IMR-90 (cell line): ENCODE results near the gene CEP63. TPM values are rescaled to one million over a fixed set of nuclear protein-coding genes. Genes with fewer than 3 reads are reported as not detected.

Experiments used
- ATAC-seq: fragments of 200-7000 bp; cut with Tn5 transposase; 2 replicates; pipeline ENCODE4 v1.9.1; 2020; ENCODE audit warnings: low read depth, mild to moderate bottlenecking, moderate library complexity
- BruUV-seq: library from RNA; stranded (reverse); fragments of 400-500 nt; replicated peaks from 2 replicates; lab custom pipeline; 2021; lab: Mats Ljungman, UMichigan
- CTCF ChIA-PET: fragments of 300-600 bp; formaldehyde crosslinking; extraction: SDS; loops from one replicate; lab custom pipeline; 2021; ENCODE audit warnings: antibody characterized with exemption; lab: Yijun Ruan, JAX
- POLR2A ChIA-PET: fragments of 300-600 bp; sonication (Branson Sonifier 250); formaldehyde crosslinking; loops from one replicate; lab custom pipeline; 2022; ENCODE audit warnings: antibody characterized with exemption; ENCODE audit not compliant: unreplicated experiment; lab: Charles Lee
- DNase-seq: peaks from one replicate; pipeline ENCODE4 v3.0.0; 2013
- H2AFZ ChIP-seq: replicated peaks from 2 replicates; pipeline ENCODE3; 2013; ENCODE audit warnings: low read length, mild to moderate bottlenecking; ENCODE audit not compliant: poor library complexity
- H2AK5ac ChIP-seq: 2 replicates; pipeline ENCODE4 v1.6.1; 2013; ENCODE audit warnings: low read depth, low read length, inconsistent platforms
- H2AK9ac ChIP-seq: replicated peaks from 2 replicates; pipeline ENCODE3; 2013; ENCODE audit warnings: mild to moderate bottlenecking, low read depth, low read length, moderate library complexity; ENCODE audit not compliant: poor library complexity
- H2BK120ac ChIP-seq: 2 replicates; pipeline ENCODE4 v1.6.1; 2013; ENCODE audit warnings: low read depth, low read length, inconsistent platforms
- H2BK15ac ChIP-seq: 3 replicates; pipeline ENCODE4 v1.6.1; 2013; ENCODE audit warnings: low read depth, low read length, inconsistent platforms
- H2BK20ac ChIP-seq: 2 replicates; pipeline ENCODE4 v1.6.1; 2013; ENCODE audit warnings: low read depth, mild to moderate bottlenecking, inconsistent platforms, low read length, moderate library complexity
- H2BK5ac ChIP-seq: 2 replicates; pipeline ENCODE4 v1.6.1; 2013; ENCODE audit warnings: mild to moderate bottlenecking, low read depth, low read length, inconsistent platforms; ENCODE audit not compliant: poor library complexity, severe bottlenecking
- H3K14ac ChIP-seq: replicated peaks from 2 replicates; pipeline ENCODE4 v1.6.1; 2013; ENCODE audit warnings: low read depth, low read length, inconsistent platforms
- H3K18ac ChIP-seq: 2 replicates; pipeline ENCODE4 v1.6.1; 2013; ENCODE audit warnings: low read depth, low read length, control low read depth
- H3K23ac ChIP-seq: 2 replicates; pipeline ENCODE4 v1.6.1; 2013; ENCODE audit warnings: low read depth, low read length, inconsistent platforms
- H3K27ac ChIP-seq: 2 replicates; pipeline ENCODE4 v1.5.1; 2013; ENCODE audit warnings: mild to moderate bottlenecking, control low read depth, low read length; ENCODE audit not compliant: insufficient read depth
- H3K27me3 ChIP-seq: 2 replicates; pipeline ENCODE4 v1.6.1; 2013; ENCODE audit warnings: low read length; ENCODE audit not compliant: control insufficient read depth, insufficient read depth
- H3K36me3 ChIP-seq: 2 replicates; pipeline ENCODE4 v1.6.1; 2013; ENCODE audit warnings: low read length, mixed read lengths; ENCODE audit not compliant: control insufficient read depth, insufficient read depth
- H3K4ac ChIP-seq: 2 replicates; pipeline ENCODE4 v1.6.1; 2013; ENCODE audit warnings: low read depth, low read length, inconsistent platforms
- H3K4me1 ChIP-seq: 2 replicates; pipeline ENCODE4 v1.6.1; 2013; ENCODE audit warnings: low read length, mixed read lengths; ENCODE audit not compliant: control insufficient read depth, insufficient read depth
- H3K4me2 ChIP-seq: 2 replicates; pipeline ENCODE4 v1.6.1; 2013; ENCODE audit warnings: low read depth, mild to moderate bottlenecking, control low read depth, low read length, moderate library complexity
- H3K4me3 ChIP-seq: 2 replicates; pipeline ENCODE4 v1.5.1; 2013; ENCODE audit warnings: low read depth, mild to moderate bottlenecking, control low read depth, low read length, moderate library complexity; ENCODE audit not compliant: insufficient read depth
- H3K56ac ChIP-seq: 2 replicates; pipeline ENCODE4 v1.6.1; 2013; ENCODE audit warnings: low read length, inconsistent platforms; ENCODE audit not compliant: insufficient read depth; ENCODE audit errors: extremely low read depth
- H3K79me1 ChIP-seq, 2 experiments: 2 replicates each; pipeline ENCODE4 v1.6.1; 2013; ENCODE audit warnings: low read length in 2 of 2, inconsistent platforms in 1 of 2, low read depth in 1 of 2
- H3K9ac ChIP-seq: 2 replicates; pipeline ENCODE4 v1.6.1; 2013; ENCODE audit warnings: low read depth, low read length, control low read depth
- H3K9me1 ChIP-seq: 2 replicates; pipeline ENCODE4 v1.6.1; 2013; ENCODE audit warnings: low read length, inconsistent platforms; ENCODE audit not compliant: insufficient read depth
- H3K9me3 ChIP-seq: 2 replicates; pipeline ENCODE4 v1.6.1; 2013; ENCODE audit warnings: low read length; ENCODE audit not compliant: control insufficient read depth, insufficient read depth
- H4K20me1 ChIP-seq: 2 replicates; pipeline ENCODE4 v1.6.1; 2013; ENCODE audit warnings: low read length, inconsistent platforms; ENCODE audit not compliant: insufficient read depth
- H4K5ac ChIP-seq: 2 replicates; pipeline ENCODE4 v1.6.1; 2013; ENCODE audit warnings: mild to moderate bottlenecking, low read depth, low read length, control low read depth
- H4K8ac ChIP-seq, 2 experiments: 2 replicates each; pipeline ENCODE4 v1.6.1; 2013; ENCODE audit warnings: low read depth in 2 of 2, low read length in 2 of 2, control low read depth in 1 of 2, inconsistent platforms in 1 of 2
- H4K91ac ChIP-seq: 2 replicates; pipeline ENCODE4 v1.6.1; 2013; ENCODE audit warnings: low read depth, low read length, inconsistent platforms; ENCODE audit not compliant: insufficient read depth
- MAFK ChIP-seq: IDR thresholded peaks from 2 replicates; pipeline ENCODE4 v1.6.1; 2012; ENCODE audit warnings: low read depth, low read length, improper control_type of control experiment
- MAZ ChIP-seq: IDR thresholded peaks from 2 replicates; pipeline ENCODE4 v1.6.1; 2012; ENCODE audit warnings: low read depth, mild to moderate bottlenecking, low read length, improper control_type of control experiment, moderate library complexity, borderline replicate concordance
- WGBS, 2 experiments: methylation state at CpG; one replicate each; pipeline versions ENCODE4 v1.1.5 to v1.1.7; 2013; ENCODE audit warnings: missing lambda C conversion rate in 2 of 2; ENCODE audit not compliant: insufficient read length in 1 of 2; ENCODE audit errors: extremely low coverage in 2 of 2; 5-methylcytosine and 5-hydroxymethylcytosine counted together
- dilution Hi-C: fragments of 300-500 bp; cut with HindIII; formaldehyde crosslinking; loops from one replicate; pipeline ENCODE4 v1.14.3; 2018; ENCODE audit warnings: low sequenced_read_pairs; ENCODE audit not compliant: unreplicated experiment
- in situ Hi-C: fragments of 300-500 bp; cut with MboI; formaldehyde crosslinking; loops from 3 replicates; pipeline ENCODE4 v1.14.3; 2019; ENCODE audit warnings: low sequenced_read_pairs, inconsistent platforms, mixed read lengths
- intact Hi-C: fragments of 100-400 bp; cut with micrococcal nuclease; formaldehyde crosslinking; loops from 2 replicates; pipeline ENCODE4 v1.10.0; 2022
- polyA plus RNA-seq, 3 experiments: library from polyadenylated mRNA; depleted of rRNA; stranded (reverse); fragments of >200 nt; gene quantifications; 2 replicates each; pipeline ENCODE4 v1.2.3, GENCODE V29; 2012; ENCODE audit warnings: low replicate concordance in 1 of 3
- total RNA-seq: library from RNA; depleted of rRNA; stranded (reverse); fragments of >200 nt; gene quantifications from 2 replicates; pipeline ENCODE4 v1.2.3, GENCODE V29; 2012

Gene CEP63
- total and polyA plus RNA-seq, 2 of the 4 experiments (the other 2 are of a cell fraction): 6.5 to 9.1 TPM

- H3K9ac ChIP-seq: no peak overlapping the region
- DNase-seq (no peak), ATAC-seq (no peak)
- ChIA-PET CTCF (interaction anchor here (1.0 to 1.9 kb wide), 6 partner anchors 9 to 34 kb away, joined by 3 to 8 read pairs (median 4); no protein-coding TSS in a partner anchor), POLR2A (no interaction called here)
- H3K4me3 ChIP-seq: no peak overlapping the region
- no peak overlapping the region for H4K91ac ChIP-seq
- no peak overlapping the region for H2AFZ ChIP-seq
- H2BK15ac ChIP-seq: peak overlapping the region; percentile 63; the same call in 1 of the 3 replicates
- peaks cover 18% of the 10 kb centered on the region for H3K4me1 ChIP-seq
- peak overlapping the region; percentile 48; the same call in 1 of the 2 replicates for H2AK5ac ChIP-seq
- H3K9me1 ChIP-seq: peaks cover 15% of the 10 kb centered on the region
- dilution Hi-C loops: no loop called here
- peak overlapping the region; percentile 11; the same call in 1 of the 2 replicates for H2BK20ac ChIP-seq
- no CpG with 5 or more reads among the region's 5 CpGs for WGBS, 2 experiments
- no peak overlapping the region for H4K8ac ChIP-seq
- no peaks in the 10 kb centered on the region for H3K36me3 ChIP-seq
- peak overlapping the region; percentile 11 for H2BK120ac ChIP-seq
- H2AK9ac ChIP-seq: no peak overlapping the region
- H4K20me1 ChIP-seq: no peaks in the 10 kb centered on the region
- no peak overlapping the region for H3K4me2 ChIP-seq
- peak overlapping the region; percentile 12; the same call in 1 of the 2 replicates for H4K5ac ChIP-seq
- BruUV-seq: no TSS peak
- peak overlapping the region; percentile 48; the same call in 1 of the 2 replicates for H3K4ac ChIP-seq
- no peaks in the 10 kb centered on the region for H3K9me3 ChIP-seq
- intact Hi-C loops: loop anchor here (5.0 kb wide), 1 partner anchor 76 kb away; the partner anchor contains the start of gene AMOTL2
- H2BK5ac ChIP-seq: peak overlapping the region; percentile 34
- H3K18ac ChIP-seq: peak overlapping the region; percentile 24; the same call in 1 of the 2 replicates
- H3K27me3 ChIP-seq: no peaks in the 10 kb centered on the region
- no peak overlapping the region for H3K14ac ChIP-seq
- in situ Hi-C loops: no loop called here
- H3K79me1 ChIP-seq: peaks cover 3 to 9% of the 10 kb centered on the region in 2 experiments; a peak in 2 of 4 replicates
- TF ChIP-seq MAZ (no peak), MAFK (peak; percentile 50)
- H3K56ac ChIP-seq: no peak overlapping the region
- H3K27ac ChIP-seq: no peak overlapping the region
- 0 out of 2 replicates have a peak overlapping the region, but pooled peaks have one; percentile 14 for H3K23ac ChIP-seq
Measured at GRCh38 chr3:134448664-134449063, 37.2 kb upstream of the CEP63 start.
